H9 (cell line): ENCODE data around the gene CTXND2. TPM values are rescaled to one million over a fixed set of nuclear protein-coding genes. Genes with fewer than 3 reads are reported as not detected.

Experiments
- DNase-seq: peaks from one replicate; pipeline ENCODE4 v3.0.0-alpha.2; 2017
- H2AFZ ChIP-seq: one replicate; pipeline ENCODE4 v1.6.1; 2013; ENCODE audit warnings: mild to moderate bottlenecking, low read length, control low read depth, moderate library complexity
- H2AK5ac ChIP-seq: 2 replicates; pipeline ENCODE4 v1.6.1; 2013; ENCODE audit warnings: low read length, control low read depth, mixed read lengths; ENCODE audit not compliant: insufficient read length
- H2BK120ac ChIP-seq: one replicate; pipeline ENCODE4 v1.6.1; 2013; ENCODE audit warnings: low read depth, mild to moderate bottlenecking, low read length, control low read depth, inconsistent platforms; ENCODE audit not compliant: poor library complexity, severe bottlenecking
- H2BK12ac ChIP-seq: 2 replicates; pipeline ENCODE4 v1.6.1; 2013; ENCODE audit warnings: low read length, control low read depth, mixed read lengths, low read depth; ENCODE audit not compliant: insufficient read length
- H2BK15ac ChIP-seq: 2 replicates; pipeline ENCODE4 v1.6.1; 2013; ENCODE audit warnings: low read depth, low read length, control low read depth
- H2BK20ac ChIP-seq: one replicate; pipeline ENCODE4 v1.6.1; 2013; ENCODE audit warnings: low read depth, mild to moderate bottlenecking, low read length, control low read depth, inconsistent platforms; ENCODE audit not compliant: poor library complexity, severe bottlenecking
- H2BK5ac ChIP-seq: 2 replicates; pipeline ENCODE4 v1.6.1; 2013; ENCODE audit warnings: low read length, control low read depth, mixed read lengths; ENCODE audit not compliant: insufficient read length
- H3K14ac ChIP-seq: 2 replicates; pipeline ENCODE4 v1.6.1; 2013; ENCODE audit warnings: low read length, control low read depth; ENCODE audit not compliant: insufficient read depth
- H3K18ac ChIP-seq: 2 replicates; pipeline ENCODE4 v1.6.1; 2013; ENCODE audit warnings: low read depth, mild to moderate bottlenecking, mixed read lengths, low read length, control low read depth; ENCODE audit not compliant: insufficient read length
- H3K23ac ChIP-seq: 2 replicates; pipeline ENCODE4 v1.6.1; 2013; ENCODE audit warnings: low read length, control low read depth, mixed read lengths, low read depth; ENCODE audit not compliant: insufficient read length
- H3K23me2 ChIP-seq: 2 replicates; pipeline ENCODE4 v1.6.1; 2013; ENCODE audit warnings: low read depth, mild to moderate bottlenecking, mixed read lengths, low read length, control low read depth; ENCODE audit not compliant: insufficient read length, poor library complexity, severe bottlenecking
- H3K27ac ChIP-seq: 2 replicates; pipeline ENCODE4 v1.5.1; 2013; ENCODE audit warnings: low read length, control low read depth, mixed read lengths, low read depth; ENCODE audit not compliant: insufficient read length
- H3K27me3 ChIP-seq: 2 replicates; pipeline ENCODE4 v1.6.1; 2013; ENCODE audit warnings: low read length, control low read depth, inconsistent platforms; ENCODE audit not compliant: insufficient read depth
- H3K4ac ChIP-seq: 2 replicates; pipeline ENCODE4 v1.6.1; 2013; ENCODE audit warnings: low read depth, mild to moderate bottlenecking, control low read depth, inconsistent platforms, low read length, moderate library complexity
- H3K4me1 ChIP-seq: 2 replicates; pipeline ENCODE4 v1.6.1; 2013; ENCODE audit warnings: low read length, control low read depth, inconsistent platforms; ENCODE audit not compliant: insufficient read depth
- H3K4me2 ChIP-seq: 2 replicates; pipeline ENCODE4 v1.6.1; 2013; ENCODE audit warnings: low read length, control low read depth, mixed read lengths; ENCODE audit not compliant: insufficient read length, insufficient read depth
- H3K56ac ChIP-seq: 2 replicates; pipeline ENCODE4 v1.6.1; 2013; ENCODE audit warnings: low read depth, mild to moderate bottlenecking, mixed read lengths, low read length, control low read depth; ENCODE audit not compliant: insufficient read length
- H3K79me1 ChIP-seq: 2 replicates; pipeline ENCODE4 v1.6.1; 2013; ENCODE audit warnings: low read depth, mild to moderate bottlenecking, moderate library complexity, low read length, control low read depth, inconsistent platforms; ENCODE audit not compliant: insufficient read depth, poor library complexity, severe bottlenecking
- H3K79me2 ChIP-seq: 2 replicates; pipeline ENCODE4 v1.6.1; 2013; ENCODE audit warnings: low read length, control low read depth, inconsistent platforms; ENCODE audit not compliant: insufficient read depth
- H3K9ac ChIP-seq: 2 replicates; pipeline ENCODE4 v1.6.1; 2013; ENCODE audit warnings: low read length, control low read depth, mixed read lengths; ENCODE audit not compliant: insufficient read length; ENCODE audit errors: extremely low read depth
- H3K9me3 ChIP-seq: one replicate; pipeline ENCODE4 v1.6.1; 2013; ENCODE audit warnings: low read depth, low read length, inconsistent platforms; ENCODE audit not compliant: control insufficient read depth
- H3T11ph ChIP-seq: one replicate; pipeline ENCODE4 v1.6.1; 2013; ENCODE audit warnings: mild to moderate bottlenecking, low read length, control low read depth, inconsistent platforms
- H4K20me1 ChIP-seq: one replicate; pipeline ENCODE4 v1.6.1; 2013; ENCODE audit not compliant: control insufficient read depth, insufficient read length, insufficient read depth
- H4K5ac ChIP-seq: 2 replicates; pipeline ENCODE4 v1.6.1; 2013; ENCODE audit warnings: low read depth, mild to moderate bottlenecking, mixed read lengths, low read length, control low read depth; ENCODE audit not compliant: insufficient read length
- H4K8ac ChIP-seq: replicated peaks from 2 replicates; pipeline ENCODE4 v1.6.1; 2013; ENCODE audit warnings: low read length, control low read depth, mixed read lengths, low read depth; ENCODE audit not compliant: insufficient read length
- H4K91ac ChIP-seq: 2 replicates; pipeline ENCODE4 v1.6.1; 2013; ENCODE audit warnings: low read depth, mild to moderate bottlenecking, moderate library complexity, mixed read lengths, low read length, control low read depth; ENCODE audit not compliant: insufficient read length
- H3K27ac Mint-ChIP-seq, 3 experiments: 2 replicates in 2 of 3; 3 replicates in 1 of 3; pipeline ENCODE4 v1.8.0; 2020 to 2021; ENCODE audit warnings: mixed read lengths in 3 of 3, mild to moderate bottlenecking in 1 of 3, moderate library complexity in 1 of 3
- H3K27me3 Mint-ChIP-seq: 2 replicates; pipeline ENCODE4 v1.8.0; 2021; ENCODE audit warnings: low read depth, mild to moderate bottlenecking, moderate library complexity, mixed read lengths
- H3K36me3 Mint-ChIP-seq, 3 experiments: 2 replicates in 2 of 3; 3 replicates in 1 of 3; pipeline ENCODE4 v1.8.0; 2020 to 2021; ENCODE audit warnings: low read depth in 3 of 3, mixed read lengths in 3 of 3; ENCODE audit not compliant: insufficient read depth in 1 of 3
- H3K4me1 Mint-ChIP-seq, 2 experiments: 2 replicates each; pipeline ENCODE4 v1.8.0; 2020; ENCODE audit warnings: mixed read lengths in 2 of 2
- H3K4me3 Mint-ChIP-seq, 2 experiments: 2 replicates in 1 of 2; 3 replicates in 1 of 2; pipeline ENCODE4 v1.8.0; 2020 to 2021; ENCODE audit warnings: mild to moderate bottlenecking in 2 of 2, mixed read lengths in 2 of 2, moderate library complexity in 1 of 2
- H3K9me3 Mint-ChIP-seq, 2 experiments: 2 replicates in 1 of 2; 3 replicates in 1 of 2; pipeline ENCODE4 v1.8.0; 2020; ENCODE audit warnings: mild to moderate bottlenecking in 2 of 2, mixed read lengths in 2 of 2, moderate library complexity in 1 of 2
- CTCF ChIP-seq: fragments of 200-600 bp; sonication (generic); conservative IDR thresholded peaks from 3 replicates; pipeline ENCODE4 v1.8.0; 2021; ENCODE audit warnings: antibody characterized with exemption, mild to moderate bottlenecking
- WGBS: extraction: QIAGEN DNeasy Blood & Tissue Kit; methylation state at CpG from one replicate; pipeline ENCODE4 v1.1.7; 2013; ENCODE audit warnings: missing lambda C conversion rate, low lambda C conversion rate, mixed read lengths; ENCODE audit not compliant: insufficient read length; ENCODE audit errors: extremely low coverage; 5-methylcytosine and 5-hydroxymethylcytosine counted together
- total RNA-seq: library from RNA; stranded (reverse); gene quantifications from 2 replicates; pipeline ENCODE4 v1.2.1, GENCODE V29; 2021

Gene CTXND2
- total RNA-seq, 1 experiment from 2014 or later = not detected

- Histone ChIP-seq H4K91ac (no peak overlapping the region), H3K27ac (no peak overlapping the region), H3K56ac (no peak overlapping the region), H3K9me3 (no peaks in the 10 kb centered on the region), H3K4ac (no peak overlapping the region), H4K5ac (no peak overlapping the region), H2BK120ac (no peak overlapping the region), H3K23ac (no peak overlapping the region), H3K9ac (no peak overlapping the region), H2BK5ac (no peak overlapping the region), H3K79me1 (no peaks in the 10 kb centered on the region), H3K79me2 (no peaks in the 10 kb centered on the region), H3K4me2 (no peak overlapping the region), H3K14ac (no peak overlapping the region), H4K20me1 (no peaks in the 10 kb centered on the region), H2AK5ac (no peak overlapping the region), H2BK15ac (no peak overlapping the region), H3K18ac (no peak overlapping the region), H4K8ac (no peak overlapping the region), H3K4me1 (no peaks in the 10 kb centered on the region), H3K27me3 (no peaks in the 10 kb centered on the region), H2AFZ (no peak overlapping the region), H2BK20ac (no peak overlapping the region), H3T11ph (no peak overlapping the region), H2BK12ac (no peak overlapping the region), H3K23me2 (no peaks in the 10 kb centered on the region)
- no peak overlapping the region for H3K4me3 Mint-ChIP-seq
- no peaks in the 10 kb centered on the region; a peak in 1 of 7 replicates for H3K36me3 Mint-ChIP-seq
- H3K27ac Mint-ChIP-seq = no peak overlapping the region
- no peak for TF ChIP-seq CTCF
- H3K27me3 Mint-ChIP-seq = no peaks in the 10 kb centered on the region
- no CpG with 5 or more reads among the region's 1 CpG for WGBS
- DNase-seq = no peak
- no peaks in the 10 kb centered on the region for H3K4me1 Mint-ChIP-seq
- H3K9me3 Mint-ChIP-seq = peaks cover 2 to 3% of the 10 kb centered on the region in 2 experiments; a peak in 3 of 5 replicates
Observed at GRCh38 chr1:150902751-150903150, 15.8 kb downstream of the CTXND2 start.
